OCI-LY7 (cell line): Measurements from ENCODE around the gene ARF3. TPM values are rescaled to one million over a fixed set of nuclear protein-coding genes. Genes with fewer than 3 reads are reported as not detected.

ENCODE experiments used
- BruUV-seq: library from RNA; stranded (reverse); fragments of 400-500 nt; replicated peaks from 2 replicates; lab custom pipeline; 2021; lab: Mats Ljungman, UMichigan
- CTCF ChIA-PET: fragments of 300-600 bp; sonication (Branson Sonifier 250); formaldehyde crosslinking; loops from one replicate; lab custom pipeline; 2022; ENCODE audit warnings: antibody characterized with exemption; ENCODE audit not compliant: unreplicated experiment; lab: Charles Lee
- POLR2A ChIA-PET: fragments of 300-600 bp; sonication (Branson Sonifier 250); formaldehyde crosslinking; loops from one replicate; lab custom pipeline; 2022; ENCODE audit warnings: antibody characterized with exemption; lab: Charles Lee
- DNase-seq: peaks from one replicate; pipeline ENCODE4 v3.0.0-alpha.2; 2015; ENCODE audit warnings: low spot score
- H2AFZ ChIP-seq: fragments of 200-600 bp; sonication (generic), shearing (Covaris generic); 2 replicates; pipeline ENCODE4 v1.6.1; 2014; ENCODE audit warnings: mild to moderate bottlenecking, antibody characterized with exemption, low read length, moderate library complexity
- H3K27ac ChIP-seq: fragments of 200-600 bp; sonication (generic); 2 replicates; pipeline ENCODE4 v1.5.1; 2014; ENCODE audit warnings: mixed run types, low read depth, mild to moderate bottlenecking, moderate library complexity, low read length, inconsistent platforms; ENCODE audit not compliant: poor library complexity, severe bottlenecking
- H3K36me3 ChIP-seq: fragments of 200-600 bp; sonication (generic); 2 replicates; pipeline ENCODE4 v1.6.1; 2014; ENCODE audit warnings: mild to moderate bottlenecking, antibody characterized with exemption, low read length, moderate library complexity, mixed read lengths; ENCODE audit not compliant: insufficient read depth
- H3K4me1 ChIP-seq: fragments of 200-600 bp; sonication (generic); 2 replicates; pipeline ENCODE4 v1.5.1; 2014; ENCODE audit warnings: mild to moderate bottlenecking, low read length; ENCODE audit not compliant: insufficient read depth, poor library complexity, severe bottlenecking
- H3K4me2 ChIP-seq: fragments of 200-600 bp; sonication (generic); 2 replicates; pipeline ENCODE4 v1.6.1; 2014; ENCODE audit warnings: mild to moderate bottlenecking, low read length
- H3K4me3 ChIP-seq: fragments of 200-600 bp; sonication (generic); 2 replicates; pipeline ENCODE4 v1.5.1; 2014; ENCODE audit warnings: mild to moderate bottlenecking, low read depth, low read length; ENCODE audit not compliant: poor library complexity, severe bottlenecking
- H3K79me2 ChIP-seq: fragments of 200-600 bp; sonication (generic); 2 replicates; pipeline ENCODE4 v1.6.1; 2016; ENCODE audit warnings: low read depth, mild to moderate bottlenecking, low read length, moderate library complexity, mixed read lengths; ENCODE audit not compliant: insufficient read depth
- H3K9me2 ChIP-seq: fragments of 200-600 bp; sonication (generic); 2 replicates; pipeline ENCODE4 v1.6.1; 2016; ENCODE audit warnings: mild to moderate bottlenecking, low read length, mixed read lengths; ENCODE audit not compliant: insufficient read depth
- H3K9me3 ChIP-seq: fragments of 200-600 bp; sonication (generic); 2 replicates; pipeline ENCODE4 v1.6.1; 2014; ENCODE audit warnings: mild to moderate bottlenecking, mixed run types, low read length, mixed read lengths
- H4K20me1 ChIP-seq: fragments of 200-600 bp; sonication (generic); 2 replicates; pipeline ENCODE4 v1.6.1; 2014; ENCODE audit warnings: mild to moderate bottlenecking, antibody characterized with exemption, low read length, moderate library complexity, mixed read lengths; ENCODE audit not compliant: insufficient read depth
- EZH2phosphoT487 ChIP-seq: fragments of 200-600 bp; sonication (generic); IDR thresholded peaks from 2 replicates; pipeline ENCODE4 v1.6.1; 2018; ENCODE audit warnings: low read depth, borderline replicate concordance, mild to moderate bottlenecking, mixed run types, antibody characterized with exemption, low read length, moderate library complexity, mixed read lengths
- intact Hi-C: fragments of 100-400 bp; cut with micrococcal nuclease; formaldehyde crosslinking; loops from one replicate; pipeline ENCODE4 v1.10.0; 2022; ENCODE audit not compliant: unreplicated experiment
- total RNA-seq, 2 experiments: library from RNA; depleted of rRNA in 1 of 2; stranded (reverse); fragments of >200 nt in 1 of 2; shearing (Covaris generic) in 1 of 2; gene quantifications; 2 replicates each; pipeline ENCODE4 v1.2.3, GENCODE V29; 2014 to 2022
- TF ChIP-seq, protein P1 (sequence below): fragments of 200-600 bp; sonication (generic); conservative IDR thresholded peaks from 2 replicates; pipeline ENCODE4 v1.5.1; 2014; ENCODE audit warnings: mild to moderate bottlenecking, antibody characterized with exemption, low read length, moderate library complexity, mixed read lengths

ARF3 gene
- total RNA-seq, 2 experiments from 2014 or later = 41.2 to 133 TPM

DNA sequence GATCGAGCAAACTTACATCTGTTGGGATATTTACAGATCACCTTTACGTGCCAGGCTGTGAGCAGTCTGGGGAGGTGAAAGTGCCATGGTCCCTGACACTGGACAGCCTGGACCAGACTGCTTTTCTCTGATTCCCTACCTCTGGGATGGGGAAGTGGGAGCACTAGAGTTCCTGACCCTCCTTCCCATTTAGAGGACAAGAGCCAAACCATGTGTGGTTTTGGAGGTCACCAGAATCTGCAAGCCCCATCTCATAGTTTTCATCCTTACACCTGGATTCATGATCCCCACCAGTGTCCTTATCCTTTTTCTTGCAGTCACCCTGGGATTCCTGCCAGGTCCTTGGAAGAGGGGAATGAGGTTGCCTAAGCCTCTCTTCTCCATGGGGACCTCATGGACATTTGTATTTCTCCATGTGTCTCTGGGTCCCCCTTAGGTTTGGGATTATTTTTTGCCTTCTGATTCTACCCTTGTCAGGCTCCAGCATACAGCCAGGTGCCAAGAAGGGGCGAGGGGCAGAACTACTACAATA, 15.7 kb upstream of the ARF3 start:
- intact Hi-C loops = no loop called here
- no peaks in the 10 kb centered on the region for H3K9me3 ChIP-seq
- H3K36me3 ChIP-seq = no peaks in the 10 kb centered on the region
- H2AFZ ChIP-seq = no peak overlapping the region
- H3K79me2 ChIP-seq = no peaks in the 10 kb centered on the region
- BruUV-seq = no TSS peak
- H3K9me2 ChIP-seq = no peaks in the 10 kb centered on the region
- no peak overlapping the region for H3K27ac ChIP-seq
- no peak overlapping the region for H3K4me3 ChIP-seq
- peaks cover 6% of the 10 kb centered on the region for H3K4me1 ChIP-seq
- H4K20me1 ChIP-seq = no peaks in the 10 kb centered on the region
- no peak overlapping the region for H3K4me2 ChIP-seq
- ChIA-PET CTCF (no interaction called here), POLR2A (interaction anchor here (0.6 kb wide), 1 partner anchor 121 kb away, joined by 4 read pairs; the partner anchor contains the start of gene DDX23)
- TF ChIP-seq, protein P1, sequence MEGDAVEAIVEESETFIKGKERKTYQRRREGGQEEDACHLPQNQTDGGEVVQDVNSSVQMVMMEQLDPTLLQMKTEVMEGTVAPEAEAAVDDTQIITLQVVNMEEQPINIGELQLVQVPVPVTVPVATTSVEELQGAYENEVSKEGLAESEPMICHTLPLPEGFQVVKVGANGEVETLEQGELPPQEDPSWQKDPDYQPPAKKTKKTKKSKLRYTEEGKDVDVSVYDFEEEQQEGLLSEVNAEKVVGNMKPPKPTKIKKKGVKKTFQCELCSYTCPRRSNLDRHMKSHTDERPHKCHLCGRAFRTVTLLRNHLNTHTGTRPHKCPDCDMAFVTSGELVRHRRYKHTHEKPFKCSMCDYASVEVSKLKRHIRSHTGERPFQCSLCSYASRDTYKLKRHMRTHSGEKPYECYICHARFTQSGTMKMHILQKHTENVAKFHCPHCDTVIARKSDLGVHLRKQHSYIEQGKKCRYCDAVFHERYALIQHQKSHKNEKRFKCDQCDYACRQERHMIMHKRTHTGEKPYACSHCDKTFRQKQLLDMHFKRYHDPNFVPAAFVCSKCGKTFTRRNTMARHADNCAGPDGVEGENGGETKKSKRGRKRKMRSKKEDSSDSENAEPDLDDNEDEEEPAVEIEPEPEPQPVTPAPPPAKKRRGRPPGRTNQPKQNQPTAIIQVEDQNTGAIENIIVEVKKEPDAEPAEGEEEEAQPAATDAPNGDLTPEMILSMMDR = no peak
- peak; percentile 33; the same call in 1 of the 2 replicates for TF ChIP-seq EZH2phosphoT487
- DNase-seq = no peak

DNA sequence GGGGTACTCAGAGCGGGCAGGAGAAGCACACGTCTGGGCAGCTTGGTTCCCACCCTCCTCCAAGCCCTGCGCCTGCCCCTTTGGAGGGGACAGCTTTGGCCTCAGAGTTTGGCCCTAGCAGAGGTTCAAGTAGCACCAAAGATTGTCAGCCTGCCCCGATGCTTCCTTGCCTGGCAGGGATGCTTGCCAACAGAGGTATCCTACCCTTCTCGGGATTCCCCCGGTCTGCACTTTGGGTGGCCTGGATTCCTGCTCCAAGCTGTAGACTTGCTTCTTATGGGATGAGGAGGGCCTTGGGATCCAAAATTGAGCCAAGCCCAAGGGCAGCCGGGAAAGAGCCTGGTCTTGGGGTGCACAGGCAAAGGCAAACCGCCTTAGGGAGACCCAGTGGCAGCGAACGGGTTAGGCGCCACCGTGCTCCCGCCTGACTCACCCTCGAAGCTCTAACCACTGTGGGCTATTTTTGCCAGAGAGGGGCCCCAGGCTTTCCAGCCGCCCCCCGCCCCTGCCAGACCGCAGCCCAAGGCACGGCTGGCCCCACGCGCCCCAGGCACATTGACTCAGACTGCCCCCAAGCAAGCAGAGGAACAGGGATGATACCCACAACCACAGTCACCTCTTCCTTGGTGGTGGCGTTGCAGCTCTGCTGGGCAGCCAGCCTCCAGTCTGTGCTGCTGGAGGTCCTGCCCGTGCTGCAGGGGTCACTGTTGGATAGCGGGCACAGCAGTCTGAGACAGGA, 15.1 kb upstream of the ARF3 start:
- no peaks in the 10 kb centered on the region for H3K9me2 ChIP-seq
- POLR2A ChIA-PET = interaction anchor here (0.6 kb wide), 1 partner anchor 120 kb away, joined by 4 read pairs; the partner anchor contains the start of gene DDX23
- H2AFZ ChIP-seq = no peak overlapping the region
- TF ChIP-seq EZH2phosphoT487 = no peak
- TF ChIP-seq, protein P1 = no peak
- DNase-seq = no peak
- no peaks in the 10 kb centered on the region for H3K9me3 ChIP-seq
- no peaks in the 10 kb centered on the region for H3K36me3 ChIP-seq
- no peak overlapping the region for H3K4me2 ChIP-seq
- no peaks in the 10 kb centered on the region for H4K20me1 ChIP-seq
- no peaks in the 10 kb centered on the region for H3K79me2 ChIP-seq
- H3K4me3 ChIP-seq = no peak overlapping the region
- H3K4me1 ChIP-seq = no peaks in the 10 kb centered on the region
- H3K27ac ChIP-seq = no peak overlapping the region
- CTCF ChIA-PET = no interaction called here
- intact Hi-C loops = no loop called here
- BruUV-seq = no TSS peak
